AG10803 (cell line): ENCODE data around the gene SLC9A9.

Experiments used
- DNase-seq: peaks from one replicate; pipeline ENCODE4 v3.0.0; 2010; ENCODE audit warnings: low read depth
- H3K4me3 ChIP-seq: 2 replicates; pipeline ENCODE4 v1.5.1; 2011; ENCODE audit warnings: mild to moderate bottlenecking, low read length, control low read depth
- TF ChIP-seq, protein P1 (sequence below): conservative IDR thresholded peaks from 2 replicates; pipeline ENCODE4 v1.5.1; 2011; ENCODE audit warnings: mild to moderate bottlenecking, low read length, control low read depth, inconsistent platforms

SLC9A9 gene

DNA sequence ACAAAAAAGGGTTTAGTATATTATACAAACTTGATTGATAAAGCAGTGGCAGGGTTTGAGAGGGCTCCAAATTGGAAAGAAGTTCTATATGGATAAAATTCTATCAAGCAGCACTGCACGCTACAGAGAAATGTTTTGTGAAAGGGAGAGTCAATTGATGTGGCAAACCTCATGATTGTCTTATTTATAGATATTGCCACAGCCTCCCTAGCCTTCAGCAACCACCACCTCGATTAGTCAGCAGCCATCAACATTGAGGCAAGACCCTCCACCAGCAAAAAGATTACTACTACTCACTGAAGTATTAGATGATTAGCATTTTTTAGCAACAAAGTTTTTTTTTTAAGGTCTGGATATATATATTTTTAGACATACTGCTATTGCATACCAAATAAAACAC lies 432.0 kb downstream of the SLC9A9 start:
- TF ChIP-seq, protein P1, sequence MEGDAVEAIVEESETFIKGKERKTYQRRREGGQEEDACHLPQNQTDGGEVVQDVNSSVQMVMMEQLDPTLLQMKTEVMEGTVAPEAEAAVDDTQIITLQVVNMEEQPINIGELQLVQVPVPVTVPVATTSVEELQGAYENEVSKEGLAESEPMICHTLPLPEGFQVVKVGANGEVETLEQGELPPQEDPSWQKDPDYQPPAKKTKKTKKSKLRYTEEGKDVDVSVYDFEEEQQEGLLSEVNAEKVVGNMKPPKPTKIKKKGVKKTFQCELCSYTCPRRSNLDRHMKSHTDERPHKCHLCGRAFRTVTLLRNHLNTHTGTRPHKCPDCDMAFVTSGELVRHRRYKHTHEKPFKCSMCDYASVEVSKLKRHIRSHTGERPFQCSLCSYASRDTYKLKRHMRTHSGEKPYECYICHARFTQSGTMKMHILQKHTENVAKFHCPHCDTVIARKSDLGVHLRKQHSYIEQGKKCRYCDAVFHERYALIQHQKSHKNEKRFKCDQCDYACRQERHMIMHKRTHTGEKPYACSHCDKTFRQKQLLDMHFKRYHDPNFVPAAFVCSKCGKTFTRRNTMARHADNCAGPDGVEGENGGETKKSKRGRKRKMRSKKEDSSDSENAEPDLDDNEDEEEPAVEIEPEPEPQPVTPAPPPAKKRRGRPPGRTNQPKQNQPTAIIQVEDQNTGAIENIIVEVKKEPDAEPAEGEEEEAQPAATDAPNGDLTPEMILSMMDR: no peak
- DNase-seq: no peak
- no peak overlapping the region for H3K4me3 ChIP-seq

GRCh38 chr3:143414571-143415253 lies 433.6 kb downstream of the SLC9A9 start:
- no peak for DNase-seq
- TF ChIP-seq, protein P1: no peak
- H3K4me3 ChIP-seq: no peak overlapping the region

- H3K4me3 ChIP-seq: no peak overlapping the region
- DNase-seq: no peak
- TF ChIP-seq, protein P1: no peak
Measured at GRCh38 chr3:143413372-143413771, 434.9 kb downstream of the SLC9A9 start.

DNA sequence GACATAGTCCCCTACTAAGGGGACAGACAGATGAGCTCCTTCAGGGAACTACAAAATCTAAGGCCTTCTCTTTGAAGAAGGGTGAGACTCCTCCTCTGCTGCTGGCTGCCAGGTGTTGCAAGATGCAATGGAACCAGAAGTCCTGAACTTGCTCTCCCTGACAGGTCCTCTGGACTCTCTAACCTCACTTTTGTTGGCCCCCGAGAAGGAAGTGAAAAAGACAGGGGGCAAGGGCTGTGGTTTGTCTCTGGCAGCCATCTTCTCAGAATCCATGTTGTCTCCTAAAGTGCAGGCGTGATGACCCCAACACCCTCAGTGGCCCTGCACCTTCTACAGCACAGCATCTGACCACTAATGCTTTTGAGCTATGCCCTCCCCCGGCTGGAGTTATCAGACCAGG lies 436.2 kb downstream of the SLC9A9 start:
- H3K4me3 ChIP-seq: no peak overlapping the region
- DNase-seq: no peak
- TF ChIP-seq, protein P1: no peak

- no peak overlapping the region for H3K4me3 ChIP-seq
- TF ChIP-seq, protein P1: no peak
- no peak for DNase-seq
Measured at GRCh38 chr3:143410259-143410658, 438.0 kb downstream of the SLC9A9 start.

GRCh38 chr3:143408771-143409170 lies 439.5 kb downstream of the SLC9A9 start:
- TF ChIP-seq, protein P1: no peak
- H3K4me3 ChIP-seq: no peak overlapping the region
- DNase-seq: no peak

GRCh38 chr3:143402602-143403001 lies 445.7 kb downstream of the SLC9A9 start:
- no peak for DNase-seq
- TF ChIP-seq, protein P1: no peak
- H3K4me3 ChIP-seq: no peak overlapping the region
